IPS-20b (cell line): ENCODE data around the gene CAPNS1.

Source experiments
- H3K27ac ChIP-seq: one replicate; pipeline ENCODE4 v1.5.1; 2013; ENCODE audit warnings: low read length
- H3K27me3 ChIP-seq: 2 replicates; pipeline ENCODE4 v1.6.1; 2013; ENCODE audit warnings: mild to moderate bottlenecking, low read length, inconsistent platforms; ENCODE audit not compliant: insufficient read depth
- H3K36me3 ChIP-seq: 2 replicates; pipeline ENCODE4 v1.6.1; 2013; ENCODE audit warnings: low read depth, mild to moderate bottlenecking, inconsistent platforms, low read length, moderate library complexity; ENCODE audit not compliant: insufficient read depth
- H3K4me1 ChIP-seq: 2 replicates; pipeline ENCODE4 v1.6.1; 2013; ENCODE audit warnings: mild to moderate bottlenecking, control low read depth, inconsistent platforms, low read length, moderate library complexity; ENCODE audit not compliant: insufficient read depth
- H3K4me3 ChIP-seq: 2 replicates; pipeline ENCODE4 v1.5.1; 2013; ENCODE audit warnings: mild to moderate bottlenecking, low read length, inconsistent platforms
- H3K9ac ChIP-seq: 2 replicates; pipeline ENCODE4 v1.6.1; 2013; ENCODE audit warnings: low read depth, mild to moderate bottlenecking, inconsistent platforms, low read length, moderate library complexity
- H3K9me3 ChIP-seq: 2 replicates; pipeline ENCODE4 v1.6.1; 2013; ENCODE audit warnings: mild to moderate bottlenecking, low read depth, low read length, inconsistent platforms; ENCODE audit not compliant: insufficient read depth

The CAPNS1 gene

GRCh38 chr19:36140304-36141038, 605 bp downstream of the CAPNS1 start:
- H3K4me1 ChIP-seq: peaks cover 3% of the 10 kb centered on the region; the same call in 1 of the 2 replicates
- H3K27ac ChIP-seq: peak overlapping the region; percentile 68
- no peaks in the 10 kb centered on the region for H3K27me3 ChIP-seq

GRCh38 chr19:36141039-36141927, 1.4 kb downstream of the CAPNS1 start:
- H3K36me3 ChIP-seq: peaks cover 35% of the 10 kb centered on the region
- H3K9me3 ChIP-seq: no peaks in the 10 kb centered on the region
- H3K27me3 ChIP-seq: no peaks in the 10 kb centered on the region
- H3K27ac ChIP-seq: no peak overlapping the region
- peak overlapping the region; percentile 53; the same call in 1 of the 2 replicates for H3K9ac ChIP-seq
- peaks cover 3% of the 10 kb centered on the region; the same call in 1 of the 2 replicates for H3K4me1 ChIP-seq
- H3K4me3 ChIP-seq: peak overlapping the region; percentile 100

More at GRCh38 chr19:36140304-36141038, 605 bp downstream of the CAPNS1 start:
- H3K9ac ChIP-seq: peak overlapping the region; percentile 98
- no peaks in the 10 kb centered on the region for H3K9me3 ChIP-seq
- peak overlapping the region; percentile 100 for H3K4me3 ChIP-seq
- H3K36me3 ChIP-seq: peaks cover 26% of the 10 kb centered on the region

GRCh38 chr19:36142046-36142445, 2.2 kb downstream of the CAPNS1 start:
- H3K9ac ChIP-seq: peak overlapping the region; percentile 53; the same call in 1 of the 2 replicates
- no peak overlapping the region for H3K27ac ChIP-seq
- H3K4me3 ChIP-seq: peak overlapping the region; percentile 78; the same call in 1 of the 2 replicates
- no peaks in the 10 kb centered on the region for H3K9me3 ChIP-seq
- H3K27me3 ChIP-seq: no peaks in the 10 kb centered on the region
- peaks cover 3% of the 10 kb centered on the region; the same call in 1 of the 2 replicates for H3K4me1 ChIP-seq
- H3K36me3 ChIP-seq: peaks cover 42% of the 10 kb centered on the region

- no peak overlapping the region for H3K4me3 ChIP-seq
- no peak overlapping the region for H3K27ac ChIP-seq
- peaks cover 3% of the 10 kb centered on the region; the same call in 1 of the 2 replicates for H3K4me1 ChIP-seq
- H3K27me3 ChIP-seq: no peaks in the 10 kb centered on the region
- no peak overlapping the region for H3K9ac ChIP-seq
- no peaks in the 10 kb centered on the region for H3K9me3 ChIP-seq
- H3K36me3 ChIP-seq: peaks cover 46% of the 10 kb centered on the region
These were observed 2.6 kb downstream of the CAPNS1 start for GRCh38 chr19:36142496-36142895.

- H3K9ac ChIP-seq: no peak overlapping the region
- peaks cover 3% of the 10 kb centered on the region; the same call in 1 of the 2 replicates for H3K4me1 ChIP-seq
- no peaks in the 10 kb centered on the region for H3K9me3 ChIP-seq
- no peak overlapping the region for H3K4me3 ChIP-seq
- H3K27ac ChIP-seq: no peak overlapping the region
- H3K27me3 ChIP-seq: no peaks in the 10 kb centered on the region
- peaks cover 64% of the 10 kb centered on the region for H3K36me3 ChIP-seq
These were observed 4.8 kb downstream of the CAPNS1 start for GRCh38 chr19:36144624-36145023.

- H3K4me1 ChIP-seq: no peaks in the 10 kb centered on the region
- no peaks in the 10 kb centered on the region for H3K9me3 ChIP-seq
- H3K4me3 ChIP-seq: no peak overlapping the region
- H3K9ac ChIP-seq: no peak overlapping the region
- H3K36me3 ChIP-seq: peaks cover 69% of the 10 kb centered on the region
- no peaks in the 10 kb centered on the region for H3K27me3 ChIP-seq
- H3K27ac ChIP-seq: no peak overlapping the region
These were observed 10.0 kb downstream of the CAPNS1 start for GRCh38 chr19:36149673-36150406.

GRCh38 chr19:36150586-36150985, 10.7 kb downstream of the CAPNS1 start:
- Histone ChIP-seq H3K27me3 (no peaks in the 10 kb centered on the region), H3K4me1 (no peaks in the 10 kb centered on the region), H3K4me3 (no peak overlapping the region), H3K9me3 (no peaks in the 10 kb centered on the region), H3K36me3 (peaks cover 61% of the 10 kb centered on the region), H3K27ac (no peak overlapping the region), H3K9ac (no peak overlapping the region)

GRCh38 chr19:36151144-36152018, 11.5 kb downstream of the CAPNS1 start:
- Histone ChIP-seq H3K36me3 (peaks cover 54% of the 10 kb centered on the region), H3K9me3 (no peaks in the 10 kb centered on the region), H3K27ac (no peak overlapping the region), H3K4me3 (no peak overlapping the region), H3K27me3 (no peaks in the 10 kb centered on the region), H3K4me1 (no peaks in the 10 kb centered on the region), H3K9ac (no peak overlapping the region)

- H3K9me3 ChIP-seq: no peaks in the 10 kb centered on the region
- H3K4me3 ChIP-seq: no peak overlapping the region
- no peaks in the 10 kb centered on the region for H3K4me1 ChIP-seq
- H3K27me3 ChIP-seq: no peaks in the 10 kb centered on the region
- peaks cover 47% of the 10 kb centered on the region for H3K36me3 ChIP-seq
- no peak overlapping the region for H3K27ac ChIP-seq
- no peak overlapping the region for H3K9ac ChIP-seq
These were observed 12.1 kb downstream of the CAPNS1 start for GRCh38 chr19:36152019-36152351.

- Histone ChIP-seq H3K4me1 (no peaks in the 10 kb centered on the region), H3K27ac (no peak within 1 kb of the TSS), H3K9me3 (no peaks in the 10 kb centered on the region), H3K9ac (no peak within 1 kb of the TSS), H3K36me3 (peaks cover 43% of the 10 kb centered on the region), H3K27me3 (no peaks in the 10 kb centered on the region), H3K4me3 (no peak within 1 kb of the TSS)
These were observed 12.7 kb downstream of the CAPNS1 start, which contains the start of gene COX7A1 for GRCh38 chr19:36152352-36153091. COX7A1 (minus strand) TSS chr19:36152447; CDS start chr19:36152407, 40 bp downstream.
